ENCODE measurements around the gene DLD.

GRCh38 chr7:107962817-107963216, 71.8 kb downstream of the DLD start:
- TF ChIP-seq JUNB (IDR thresholded peaks at IDR 0.05) = no peak
- TF ChIP-seq CTCF (IDR thresholded peaks at IDR 0.05) = no peak
- no peak for TF ChIP-seq REST (IDR thresholded peaks at IDR 0.05)
- no peak for TF ChIP-seq USF2 (IDR thresholded peaks at IDR 0.05)
- no peak for TF ChIP-seq POLR2A (IDR thresholded peaks at IDR 0.05; ENCODE audit: low read length)
- no peak for TF ChIP-seq CHD4 (IDR thresholded peaks at IDR 0.05; ENCODE audit: borderline replicate concordance)
- TF ChIP-seq HMGXB4 (CRISPR knock-in tag; IDR thresholded peaks at IDR 0.05; ENCODE audit: borderline replicate concordance) = no peak
